GM12874 (cell line): ENCODE data around the gene TSPAN18.

ENCODE experiments used
- TF ChIP-seq, protein P1 (sequence below): IDR thresholded peaks from 2 replicates; pipeline ENCODE4 v1.5.1; 2011; ENCODE audit warnings: low read depth, mild to moderate bottlenecking, control low read depth, low read length, moderate library complexity; ENCODE audit not compliant: insufficient read depth

The TSPAN18 gene

GRCh38 chr11:44957040-44957515 is 230.3 kb downstream of the TSPAN18 start:
- TF ChIP-seq, protein P1, sequence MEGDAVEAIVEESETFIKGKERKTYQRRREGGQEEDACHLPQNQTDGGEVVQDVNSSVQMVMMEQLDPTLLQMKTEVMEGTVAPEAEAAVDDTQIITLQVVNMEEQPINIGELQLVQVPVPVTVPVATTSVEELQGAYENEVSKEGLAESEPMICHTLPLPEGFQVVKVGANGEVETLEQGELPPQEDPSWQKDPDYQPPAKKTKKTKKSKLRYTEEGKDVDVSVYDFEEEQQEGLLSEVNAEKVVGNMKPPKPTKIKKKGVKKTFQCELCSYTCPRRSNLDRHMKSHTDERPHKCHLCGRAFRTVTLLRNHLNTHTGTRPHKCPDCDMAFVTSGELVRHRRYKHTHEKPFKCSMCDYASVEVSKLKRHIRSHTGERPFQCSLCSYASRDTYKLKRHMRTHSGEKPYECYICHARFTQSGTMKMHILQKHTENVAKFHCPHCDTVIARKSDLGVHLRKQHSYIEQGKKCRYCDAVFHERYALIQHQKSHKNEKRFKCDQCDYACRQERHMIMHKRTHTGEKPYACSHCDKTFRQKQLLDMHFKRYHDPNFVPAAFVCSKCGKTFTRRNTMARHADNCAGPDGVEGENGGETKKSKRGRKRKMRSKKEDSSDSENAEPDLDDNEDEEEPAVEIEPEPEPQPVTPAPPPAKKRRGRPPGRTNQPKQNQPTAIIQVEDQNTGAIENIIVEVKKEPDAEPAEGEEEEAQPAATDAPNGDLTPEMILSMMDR, result no peak

- TF ChIP-seq, protein P1, result no peak
These were observed 231.2 kb downstream of the TSPAN18 start for GRCh38 chr11:44957776-44958564.

DNA sequence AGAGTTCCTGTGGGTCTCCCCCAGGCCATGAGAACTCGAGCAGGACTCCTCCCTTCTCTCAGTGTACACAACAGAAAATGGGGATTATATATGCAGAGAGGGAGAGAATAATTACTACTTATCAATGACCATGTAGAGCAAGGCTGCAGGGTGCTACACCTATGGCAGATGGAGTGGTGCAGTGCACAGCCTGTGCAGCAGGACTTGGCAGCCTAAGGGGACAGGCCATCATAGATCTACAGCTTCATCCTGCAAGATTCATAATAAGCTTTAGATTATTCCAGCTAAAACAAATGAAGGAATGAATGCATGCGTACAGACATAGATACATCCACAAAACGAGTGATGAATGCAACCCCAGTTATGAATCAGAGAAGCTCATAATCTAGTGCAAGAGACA is 232.3 kb downstream of the TSPAN18 start:
- TF ChIP-seq, protein P1, result no peak

GRCh38 chr11:44960200-44960845 is 233.6 kb downstream of the TSPAN18 start:
- TF ChIP-seq, protein P1, result no peak

DNA sequence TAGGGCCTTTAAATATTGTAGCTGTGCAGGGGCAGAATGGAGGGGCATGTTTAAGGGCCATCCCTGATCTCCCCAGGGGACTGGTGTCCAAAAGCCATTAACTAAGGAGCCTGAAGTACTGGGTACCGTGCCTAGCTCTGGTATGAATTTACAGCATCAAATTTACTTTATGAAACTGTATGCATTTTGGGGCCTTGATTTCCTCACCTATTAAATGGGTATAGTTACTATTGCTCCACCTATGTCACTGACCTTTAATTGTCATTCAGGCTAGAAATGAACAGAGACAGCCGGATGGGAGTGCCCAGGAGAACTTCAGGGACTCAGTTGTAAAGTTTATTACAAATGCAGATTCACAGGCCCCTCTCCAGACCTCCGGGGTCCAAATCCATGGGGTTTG is 235.7 kb downstream of the TSPAN18 start:
- TF ChIP-seq, protein P1, result no peak

- TF ChIP-seq, protein P1, result no peak
These were observed 236.4 kb downstream of the TSPAN18 start for GRCh38 chr11:44963136-44963535.

GRCh38 chr11:44963948-44964347 is 237.2 kb downstream of the TSPAN18 start:
- TF ChIP-seq, protein P1, result no peak
